Dedifferentiated amniotic fluid mesenchymal stem cell (primary cell): ENCODE data around the gene RNF144B.
"Not testable (repeated sequence)": the region's sequence is repeated elsewhere in the genome, so short reads cannot be mapped to it uniquely, and the experiment has no call there.

Source experiments
- DNase-seq: peaks from one replicate; pipeline ENCODE4 v3.0.0-alpha.2; 2016; ENCODE audit errors: extremely low spot score

The RNF144B gene

DNA sequence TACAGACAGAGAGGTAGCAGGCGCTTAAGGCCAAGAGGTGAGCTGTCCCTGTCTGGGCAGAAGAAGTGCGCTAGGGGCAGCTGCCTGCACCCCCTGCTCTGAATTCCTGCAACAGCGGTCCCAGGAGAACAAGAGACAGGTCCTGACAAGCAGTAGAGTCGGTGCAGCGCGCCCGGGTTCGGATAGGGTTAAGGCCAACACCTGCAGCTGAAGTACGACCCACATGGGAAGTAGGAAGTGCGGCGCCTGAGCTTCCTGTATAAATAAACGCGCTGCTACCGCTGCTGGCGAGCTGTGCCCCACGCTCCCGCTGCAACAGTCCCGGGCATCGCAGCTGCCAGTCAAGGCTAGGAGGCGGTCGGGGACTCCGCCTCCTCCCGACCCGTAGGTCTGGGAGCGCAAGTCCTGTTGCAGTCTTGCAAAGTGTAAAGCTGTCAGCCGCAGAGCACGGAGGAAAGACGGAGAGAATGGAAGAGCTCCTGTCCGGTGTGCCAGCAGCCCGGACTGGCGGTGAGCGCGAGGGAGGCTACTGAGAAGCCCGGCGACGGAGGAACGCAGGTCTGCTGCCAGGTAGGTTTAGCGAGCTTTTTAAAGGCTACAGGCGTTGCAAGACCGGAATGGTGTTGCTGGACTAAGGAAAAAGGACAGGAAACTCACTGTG is at the start of gene RNF144B:
Gene RNF144B, plus strand, starts transcription at position 290 of the 661 bp plus-strand sequence. CDS start 12,185 bp downstream, outside the sequence.
- peak; percentile 58 for DNase-seq

DNA sequence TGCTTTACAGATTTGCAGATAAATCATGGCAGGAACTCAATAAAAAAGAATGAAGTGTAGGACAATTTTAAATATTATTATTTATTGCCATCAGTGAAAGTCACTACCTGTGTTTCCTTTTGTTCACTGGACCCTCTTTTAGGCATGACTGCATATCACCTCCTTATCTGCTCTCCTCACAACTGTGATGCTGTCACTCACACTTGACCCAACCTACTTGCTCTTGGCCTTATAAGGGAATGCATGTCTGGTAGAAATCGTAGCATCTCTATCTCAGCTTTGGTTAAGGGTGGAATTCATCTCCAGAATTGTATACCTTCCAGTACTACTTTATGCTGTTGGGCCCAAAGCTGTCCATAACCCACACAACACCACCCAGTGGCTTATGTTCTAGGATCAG is 47.6 kb upstream of the RNF144B start:
- no peak for DNase-seq

DNA sequence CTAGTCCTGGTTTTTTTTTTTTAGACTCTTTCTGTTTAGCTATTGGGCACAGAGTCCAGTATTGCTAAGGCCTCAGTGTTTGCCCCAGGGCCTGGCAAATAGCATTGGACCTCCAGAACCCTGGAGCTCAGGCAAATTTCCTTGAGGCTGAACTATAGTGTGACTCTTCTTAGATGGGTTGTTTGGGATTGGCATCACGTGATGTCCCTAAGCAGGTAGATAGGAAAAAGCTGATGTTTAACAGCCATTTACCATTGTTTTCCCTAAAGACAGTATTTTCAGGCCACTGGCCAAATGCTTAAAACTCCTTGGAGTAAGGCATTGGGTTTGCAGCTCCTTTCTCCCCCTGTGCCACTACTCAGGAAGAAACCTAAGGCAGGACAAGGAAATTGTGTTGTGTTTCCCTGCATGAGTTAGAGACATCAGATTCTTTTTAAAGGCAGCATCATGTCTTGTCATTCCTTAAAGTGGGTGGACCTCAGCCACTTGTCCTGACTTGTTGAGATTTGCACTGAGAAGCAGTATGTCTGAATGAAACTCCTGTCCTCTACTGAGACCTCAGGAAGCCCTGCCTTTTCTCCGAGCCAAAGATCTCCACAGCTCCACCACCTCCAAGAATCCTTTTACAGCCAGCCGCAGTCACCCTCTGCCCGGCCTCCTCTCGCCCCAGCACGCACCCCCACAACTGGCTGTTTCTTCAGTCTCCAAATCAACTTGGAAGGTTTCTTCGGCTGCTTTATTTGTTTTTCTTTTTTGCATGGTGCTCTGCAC is 46.2 kb upstream of the RNF144B start:
- no peak for DNase-seq

DNA sequence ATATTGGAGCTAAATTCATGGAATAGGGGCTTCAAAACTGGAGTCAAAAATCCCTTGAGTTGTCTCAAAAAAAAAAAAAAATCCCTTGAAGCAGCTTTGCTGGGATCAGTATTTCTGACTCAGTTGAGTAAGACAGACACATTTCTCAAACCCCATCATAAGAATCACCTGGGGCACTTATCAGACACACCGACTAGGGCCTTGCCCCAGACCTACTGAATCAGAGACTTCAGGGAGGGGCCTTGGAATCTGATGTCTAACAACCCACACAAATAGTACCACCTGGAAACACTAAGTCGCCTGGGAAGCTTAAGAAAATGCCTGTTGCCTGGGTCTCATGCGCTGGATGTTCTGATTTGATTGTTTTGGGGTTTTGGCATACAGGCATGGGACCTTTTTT is 44.9 kb upstream of the RNF144B start:
- no peak for DNase-seq

DNA sequence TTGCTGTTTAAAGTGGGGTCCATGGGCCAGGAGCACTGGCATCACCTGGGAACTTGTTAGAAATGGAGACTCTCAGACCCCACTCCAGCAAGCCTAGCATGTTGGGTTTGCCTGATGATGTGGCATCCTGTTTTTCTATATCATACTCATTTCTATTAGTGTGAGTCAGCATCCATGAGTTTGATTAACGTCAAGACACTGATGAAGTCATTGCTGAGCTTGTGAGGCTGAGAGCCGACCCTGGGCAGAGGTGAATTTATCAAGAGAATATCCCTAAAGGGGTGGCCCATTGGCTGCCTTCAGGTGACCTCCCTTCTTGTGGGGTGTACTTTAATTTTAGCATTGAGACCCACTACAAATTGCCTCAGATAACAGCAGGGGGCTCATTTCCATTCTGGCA is 43.4 kb upstream of the RNF144B start:
- DNase-seq, result no peak

DNA sequence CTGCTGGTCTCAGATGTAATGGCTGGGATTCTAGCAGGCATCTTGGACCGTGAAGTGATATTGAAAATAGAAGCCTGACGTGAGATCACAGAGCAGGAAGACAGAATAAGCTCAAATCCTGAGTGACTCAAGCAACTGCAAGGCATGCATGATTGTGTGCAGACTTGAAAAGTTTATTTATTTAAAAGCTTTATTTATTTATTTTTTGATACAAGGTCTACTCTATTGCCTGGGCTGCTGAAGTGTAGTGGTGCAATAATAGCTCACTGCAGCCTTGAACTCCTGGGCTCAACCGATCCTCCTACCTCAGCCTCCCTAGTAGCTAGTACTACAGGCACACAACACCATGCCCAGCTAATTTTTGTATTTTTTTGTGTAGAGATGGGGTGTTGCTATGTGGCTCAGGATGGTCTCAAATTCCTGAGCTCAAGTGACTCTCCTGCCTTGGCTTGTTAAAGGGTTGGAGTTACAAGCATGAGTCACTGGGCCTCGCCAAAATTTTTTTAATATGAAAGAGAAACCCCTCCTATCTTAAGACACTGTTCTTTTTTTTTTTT is 40.1 kb upstream of the RNF144B start:
- peak; percentile 74 for DNase-seq

DNA sequence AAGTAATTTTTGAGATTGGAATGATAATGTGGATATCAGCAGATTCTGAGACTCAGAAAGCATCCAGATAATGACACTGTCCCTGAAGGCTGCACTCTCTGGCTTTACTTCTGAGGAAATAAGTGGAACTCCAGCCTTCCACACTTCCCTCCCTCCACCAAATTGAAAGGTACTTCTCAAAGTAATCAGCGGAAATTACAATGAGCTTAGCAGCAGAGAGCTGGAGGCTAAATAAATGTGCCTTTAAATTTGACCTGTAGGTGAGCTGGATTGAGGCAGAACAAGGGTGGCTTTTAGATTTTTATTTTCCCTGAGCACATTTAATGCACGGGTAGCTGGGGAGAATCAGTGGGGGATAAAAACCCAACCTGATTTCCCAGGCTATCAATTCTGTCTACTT is 39.3 kb upstream of the RNF144B start:
- no peak for DNase-seq

DNA sequence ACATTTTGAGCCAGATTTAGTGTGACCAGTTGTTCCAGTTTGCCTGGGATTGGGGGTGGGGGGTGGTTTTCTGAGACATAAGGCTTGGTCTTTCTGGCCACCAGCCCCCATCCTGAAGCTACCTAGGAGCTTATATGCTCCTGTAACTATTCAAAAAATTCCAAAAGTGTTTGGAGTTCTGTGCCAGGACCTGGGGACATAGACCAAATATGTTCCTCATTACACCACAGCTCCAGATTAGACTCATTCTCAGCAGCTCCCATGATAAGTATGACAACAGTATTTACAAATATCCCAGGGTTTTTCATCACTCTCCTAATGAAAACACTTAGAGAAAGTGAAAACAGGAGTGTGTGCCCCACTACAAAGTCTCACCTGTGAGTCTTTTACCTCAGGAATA is 37.8 kb upstream of the RNF144B start:
- DNase-seq, result no peak

DNA sequence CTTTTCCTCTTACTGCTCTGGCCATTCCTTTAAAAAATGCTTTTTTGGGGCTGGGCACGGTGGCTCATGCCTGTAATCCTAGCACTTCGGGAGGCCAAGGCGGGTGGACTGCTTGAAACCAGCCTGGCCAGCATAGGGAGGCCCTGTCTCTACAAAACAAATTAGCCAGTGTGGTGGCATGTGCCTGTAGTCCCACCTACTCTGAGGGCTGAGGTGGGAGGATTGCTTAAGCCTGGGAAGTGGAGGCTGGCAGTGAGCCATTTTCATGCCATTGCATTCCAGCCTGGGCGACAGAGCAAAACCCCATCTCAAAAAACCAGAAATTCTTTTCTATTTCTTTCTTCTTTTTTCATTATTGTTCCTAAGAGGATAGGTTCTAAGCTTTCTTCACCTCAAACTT is 36.9 kb upstream of the RNF144B start:
- no peak for DNase-seq

DNA sequence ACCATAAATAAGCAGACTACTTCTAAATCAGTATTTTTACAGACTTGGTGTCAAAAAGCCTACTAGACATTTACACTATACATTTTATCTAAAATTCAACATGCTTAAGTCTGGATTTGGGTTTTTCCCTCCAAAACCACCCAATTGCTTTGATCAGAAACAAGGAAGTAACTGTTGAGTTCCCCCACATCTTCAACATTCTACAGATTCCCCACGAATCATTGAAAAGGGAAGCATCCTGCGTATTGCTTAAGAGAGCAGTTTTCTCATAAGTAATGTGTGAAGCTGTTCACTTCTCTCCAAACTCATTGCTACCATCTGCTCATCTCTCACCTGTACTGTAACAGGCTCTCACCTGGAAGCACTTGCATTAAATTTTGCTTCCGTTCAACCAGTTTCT is 36.4 kb upstream of the RNF144B start:
- DNase-seq, result no peak

DNA sequence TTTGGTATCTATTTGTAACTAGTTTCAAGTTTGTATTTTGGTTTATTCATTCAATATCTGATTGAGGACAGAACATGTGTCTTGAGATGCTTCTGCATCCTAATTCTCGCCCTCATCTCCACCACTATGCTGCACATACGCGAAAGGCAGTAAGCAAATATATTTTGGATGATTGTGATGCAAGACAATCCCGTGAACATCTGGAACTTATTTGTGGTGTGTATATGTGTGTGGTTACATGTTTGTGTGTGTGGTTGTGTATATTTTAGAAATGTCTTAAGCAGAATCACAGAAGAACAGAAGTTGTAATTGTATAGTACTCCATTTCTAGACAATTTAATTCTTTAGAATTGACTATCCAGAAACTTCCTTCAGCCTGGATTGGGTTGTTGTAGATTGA is 35.1 kb upstream of the RNF144B start:
- no peak for DNase-seq

DNA sequence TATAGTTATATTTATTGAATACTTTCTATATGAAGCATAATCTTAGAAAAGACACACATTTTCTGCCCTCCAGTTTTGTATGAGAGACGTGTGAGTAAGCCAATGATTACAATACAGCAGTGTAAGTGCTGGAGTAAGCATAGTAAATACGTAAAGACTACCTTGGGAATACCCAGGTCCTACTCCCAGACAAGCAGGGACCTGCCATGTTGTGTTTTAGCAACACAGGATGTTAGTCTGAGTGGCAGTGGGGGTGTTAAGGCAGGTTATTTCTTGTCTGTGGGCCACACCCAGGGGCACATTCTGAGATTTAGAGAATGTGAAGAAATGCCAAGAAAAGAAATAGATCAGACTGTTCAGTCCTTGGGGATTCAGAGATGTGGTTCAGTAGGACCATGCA is 34.3 kb upstream of the RNF144B start:
- DNase-seq, result no peak

DNA sequence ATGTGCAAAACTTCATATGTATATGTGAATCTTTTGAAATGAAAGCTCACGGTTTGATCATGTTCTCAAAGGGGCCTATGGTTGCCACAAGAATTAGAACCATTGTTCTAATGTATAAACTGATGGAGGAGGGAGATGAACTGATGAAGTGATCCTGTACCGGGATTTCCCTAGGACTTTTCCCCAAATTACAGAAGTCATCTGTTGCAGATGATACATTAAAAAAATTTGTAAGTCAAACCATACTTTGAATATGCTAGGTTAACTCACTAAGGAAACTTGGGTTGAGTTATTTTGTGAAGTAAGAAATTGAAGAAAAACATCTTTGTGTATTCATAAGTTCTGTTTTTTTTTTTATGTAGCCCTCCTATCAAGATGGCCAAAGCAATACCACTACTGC is 33.9 kb upstream of the RNF144B start:
- DNase-seq, result no peak

DNA sequence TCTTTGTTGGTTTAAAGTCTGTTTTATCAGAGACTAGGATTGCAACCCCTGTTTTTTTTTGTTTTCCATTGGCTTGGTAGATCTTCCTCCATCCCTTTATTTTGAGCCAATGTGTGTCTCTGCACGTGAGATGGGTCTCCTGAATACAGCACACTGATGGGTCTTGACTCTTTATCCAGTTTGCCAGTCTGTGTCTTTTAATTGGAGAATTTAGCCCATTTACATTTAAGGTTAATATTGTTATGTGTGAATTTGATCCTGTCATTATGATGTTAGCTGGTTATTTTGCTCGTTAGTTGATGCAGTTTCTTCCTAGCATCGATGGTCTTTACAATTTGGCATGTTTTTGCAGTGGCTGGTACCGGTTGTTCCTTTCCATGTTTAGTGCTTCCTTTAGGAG is 29.6 kb upstream of the RNF144B start:
- not testable (repeated sequence) for DNase-seq

DNA sequence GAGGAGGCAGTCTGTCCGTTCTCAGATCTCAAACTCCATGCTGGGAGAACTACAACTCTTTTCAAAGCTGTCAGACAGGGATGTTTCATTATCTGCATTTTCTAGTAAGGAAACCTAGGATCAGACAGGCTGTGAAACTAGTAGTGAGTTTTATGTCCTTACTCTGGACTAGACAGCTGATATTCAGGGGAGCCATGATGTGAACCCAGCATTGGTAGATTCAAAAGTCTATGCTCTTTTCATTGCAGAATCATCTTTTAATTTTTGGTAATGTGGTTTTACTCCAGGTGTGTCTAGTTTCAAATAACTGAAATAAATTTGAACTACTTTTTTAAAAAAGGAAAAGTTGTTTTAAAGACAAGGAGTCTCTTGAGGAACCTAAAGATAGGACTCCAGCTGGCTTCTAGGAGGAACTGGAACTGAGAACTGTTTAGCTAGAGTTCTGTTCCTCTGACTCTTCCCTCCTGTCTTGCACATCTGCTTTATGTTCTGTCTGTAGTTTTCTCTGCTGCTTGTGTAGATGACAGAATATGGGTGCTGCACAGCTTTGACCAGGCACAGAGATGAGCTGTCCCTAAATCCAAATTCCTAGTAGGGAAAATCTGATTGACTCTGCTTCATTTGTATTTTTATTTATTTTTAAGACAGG is 27.8 kb upstream of the RNF144B start:
- no peak for DNase-seq

DNA sequence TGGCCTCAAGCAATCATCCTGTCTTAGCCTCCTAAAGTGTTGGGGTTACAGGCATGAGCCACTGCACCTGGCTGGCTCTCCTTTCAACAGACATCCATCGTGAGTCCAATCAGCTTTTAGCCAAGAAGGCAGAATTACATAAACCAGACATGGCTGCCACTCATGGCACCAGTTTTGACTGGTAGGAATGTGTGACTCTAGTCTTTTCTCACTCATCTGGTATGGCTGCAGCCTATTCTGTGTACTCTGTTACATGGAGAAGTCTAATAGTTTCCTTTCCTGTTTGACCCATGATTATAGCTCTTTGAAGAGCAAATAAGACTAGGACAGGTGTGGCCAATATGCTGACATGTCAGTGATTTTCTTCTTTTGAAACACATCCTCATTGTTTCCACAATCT is 27.0 kb upstream of the RNF144B start:
- DNase-seq, result no peak

DNA sequence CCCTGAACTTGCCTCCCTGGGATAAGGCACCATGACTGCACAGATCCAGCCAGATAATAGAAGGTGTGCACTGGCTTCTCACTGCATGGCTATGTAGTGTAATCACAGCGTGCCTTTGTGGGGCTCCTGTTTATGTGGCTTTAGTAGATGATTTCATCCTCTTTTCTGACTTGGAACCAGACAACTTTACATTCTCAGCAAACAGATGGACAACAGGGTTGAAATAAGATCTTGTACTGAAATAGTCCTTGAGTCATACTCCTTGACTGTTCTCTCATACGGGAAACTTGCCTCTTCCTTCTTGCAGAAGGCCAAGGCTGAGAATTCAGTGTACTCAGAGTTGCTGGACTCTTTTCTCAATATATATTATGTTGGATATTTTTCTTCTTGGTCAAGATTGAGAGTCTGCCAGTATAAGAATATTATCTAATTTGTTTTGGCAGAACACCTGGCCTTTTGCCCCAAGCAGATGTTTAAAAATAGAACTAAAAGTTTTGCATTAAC is 25.0 kb upstream of the RNF144B start:
- peak; percentile 93 for DNase-seq

DNA sequence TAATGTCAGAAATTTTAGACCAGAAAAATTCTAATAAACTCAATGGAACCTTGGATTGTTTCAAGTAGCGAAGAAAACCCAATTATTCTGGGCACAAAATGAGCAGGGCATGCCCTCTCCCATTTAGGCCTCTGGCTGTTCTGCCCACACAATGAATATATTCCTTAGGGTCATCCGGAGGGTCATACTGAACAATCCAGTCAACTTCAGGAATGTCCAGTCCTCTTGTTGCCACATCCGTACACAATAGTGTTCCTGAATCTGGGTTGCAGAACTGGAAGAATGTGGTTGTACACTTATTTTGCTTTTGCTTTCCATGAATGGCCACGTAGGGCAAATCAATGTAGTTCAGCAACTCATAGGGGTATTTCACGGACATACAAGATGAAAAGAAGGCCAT is 23.4 kb upstream of the RNF144B start:
- no peak for DNase-seq

DNA sequence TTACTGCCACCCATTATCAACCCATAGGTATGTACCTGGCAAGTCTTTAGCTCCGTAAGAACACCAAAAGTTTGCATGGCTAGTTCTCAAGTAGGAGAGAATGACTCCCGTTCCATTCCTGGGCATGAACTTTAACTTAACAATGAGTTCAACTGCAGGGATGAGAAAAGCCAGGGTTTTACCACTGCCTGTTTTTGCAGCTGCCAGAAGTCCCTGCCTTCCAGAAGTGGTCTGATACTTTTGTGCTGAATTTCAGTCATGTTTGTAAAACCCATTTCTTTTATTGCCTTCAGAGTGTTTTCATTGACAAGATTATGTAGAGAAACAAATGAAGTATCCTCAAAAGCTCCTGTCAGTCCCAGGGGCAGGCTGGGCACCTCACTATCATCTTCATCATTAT is 22.6 kb upstream of the RNF144B start:
- not testable (repeated sequence) for DNase-seq

DNA sequence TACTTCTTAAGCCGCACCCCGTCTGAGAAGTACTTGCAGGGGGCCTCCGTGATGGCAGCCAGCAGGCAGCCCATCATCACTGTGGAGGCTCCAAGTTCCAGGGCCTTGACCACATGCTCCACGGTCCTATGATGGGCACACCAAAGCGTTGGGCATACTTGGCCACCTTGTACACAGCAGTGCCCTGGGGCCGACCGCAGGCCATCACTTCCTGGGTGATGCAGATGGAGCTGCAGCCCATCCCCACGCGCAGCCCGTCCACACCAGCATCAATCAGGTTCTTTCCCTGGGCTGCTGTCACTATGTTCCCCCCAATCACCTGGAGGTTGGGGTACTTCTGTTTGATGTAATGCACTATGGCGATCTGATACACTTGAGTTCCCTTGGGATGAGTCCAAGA is 19.8 kb upstream of the RNF144B start:
- no peak for DNase-seq

DNA sequence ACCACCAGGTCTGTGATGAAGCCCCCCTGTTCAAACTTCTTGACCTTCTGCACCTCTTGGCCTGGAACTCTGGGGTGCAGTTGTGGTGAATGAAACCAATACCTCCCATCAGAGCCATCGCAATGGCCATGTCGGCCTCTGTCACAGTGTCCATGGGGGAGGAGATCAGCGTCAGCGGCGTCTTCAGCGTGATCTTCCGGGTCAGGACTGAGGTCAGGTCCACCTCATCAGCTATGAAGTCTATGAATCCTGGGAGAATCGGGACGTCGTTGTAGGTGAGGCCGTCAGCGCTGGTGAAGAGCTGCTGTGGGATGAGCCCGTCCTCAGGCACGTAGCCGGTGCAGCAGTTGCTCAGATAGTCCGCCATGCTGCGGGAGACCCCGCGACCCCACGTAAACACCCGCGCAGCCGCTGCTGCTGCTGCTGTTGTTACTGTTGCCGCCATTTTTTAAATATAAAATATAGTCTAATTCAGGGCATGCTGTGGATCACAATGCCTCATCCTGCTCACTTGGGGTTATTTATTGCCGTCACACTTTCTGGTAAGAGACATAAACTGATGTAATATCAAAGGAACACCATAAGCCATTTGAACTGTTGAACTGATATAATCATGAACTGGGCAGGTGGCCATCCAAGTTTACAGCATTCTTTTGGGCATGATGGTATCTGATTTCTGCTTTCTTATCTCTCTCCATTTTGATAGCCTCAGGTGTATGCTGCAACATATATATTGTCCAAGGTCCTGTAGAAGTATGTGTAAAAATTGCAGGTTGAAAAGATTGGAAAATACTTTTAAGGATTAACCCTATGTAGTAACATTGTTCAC is 18.7 kb upstream of the RNF144B start:
- DNase-seq, result no peak

DNA sequence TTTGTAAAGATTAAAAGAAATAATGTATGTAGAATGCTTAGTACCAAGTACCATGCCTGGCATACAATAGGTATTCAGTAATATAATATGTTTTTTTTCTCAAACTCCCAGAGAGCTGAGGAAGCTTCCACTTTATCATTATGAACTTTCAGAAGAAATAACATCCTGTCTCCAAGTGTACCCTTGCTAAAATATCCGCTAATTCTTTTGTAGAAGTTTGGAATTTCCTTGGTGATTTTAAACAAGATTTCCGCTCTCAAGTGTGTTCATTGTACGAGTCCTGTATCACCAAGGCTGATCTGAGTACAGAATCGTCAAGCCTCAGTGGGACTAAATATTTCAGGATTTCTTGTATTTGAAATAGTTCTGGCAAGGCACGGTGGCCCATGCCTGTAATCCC is 16.1 kb upstream of the RNF144B start:
- no peak for DNase-seq
